ENCODE data around the gene IDH3B.

- TF ChIP-seq, protein P1, sequence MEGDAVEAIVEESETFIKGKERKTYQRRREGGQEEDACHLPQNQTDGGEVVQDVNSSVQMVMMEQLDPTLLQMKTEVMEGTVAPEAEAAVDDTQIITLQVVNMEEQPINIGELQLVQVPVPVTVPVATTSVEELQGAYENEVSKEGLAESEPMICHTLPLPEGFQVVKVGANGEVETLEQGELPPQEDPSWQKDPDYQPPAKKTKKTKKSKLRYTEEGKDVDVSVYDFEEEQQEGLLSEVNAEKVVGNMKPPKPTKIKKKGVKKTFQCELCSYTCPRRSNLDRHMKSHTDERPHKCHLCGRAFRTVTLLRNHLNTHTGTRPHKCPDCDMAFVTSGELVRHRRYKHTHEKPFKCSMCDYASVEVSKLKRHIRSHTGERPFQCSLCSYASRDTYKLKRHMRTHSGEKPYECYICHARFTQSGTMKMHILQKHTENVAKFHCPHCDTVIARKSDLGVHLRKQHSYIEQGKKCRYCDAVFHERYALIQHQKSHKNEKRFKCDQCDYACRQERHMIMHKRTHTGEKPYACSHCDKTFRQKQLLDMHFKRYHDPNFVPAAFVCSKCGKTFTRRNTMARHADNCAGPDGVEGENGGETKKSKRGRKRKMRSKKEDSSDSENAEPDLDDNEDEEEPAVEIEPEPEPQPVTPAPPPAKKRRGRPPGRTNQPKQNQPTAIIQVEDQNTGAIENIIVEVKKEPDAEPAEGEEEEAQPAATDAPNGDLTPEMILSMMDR (IDR thresholded peaks at IDR 0.05; ENCODE audit: poor library complexity): no peak
- TF ChIP-seq EZH2 (IDR thresholded peaks at IDR 0.05; ENCODE audit: borderline replicate concordance) (no peak), EZH2phosphoT487 (IDR thresholded peaks at IDR 0.05; ENCODE audit: low read depth, severe bottlenecking, unreplicated experiment) (no peak)
These were observed 23.1 kb downstream of the IDH3B start for GRCh38 chr20:2640899-2641298.

All from hepatocyte (in vitro differentiated cells).